ENCODE data around the gene ST3GAL3. TPM values are rescaled to one million over a fixed set of nuclear protein-coding genes. Genes with fewer than 3 reads are reported as not detected.

ST3GAL3 gene
- total RNA-seq, 6 experiments from 2014 or later: 6.4 to 14.2 (median 12.0) TPM

DNA sequence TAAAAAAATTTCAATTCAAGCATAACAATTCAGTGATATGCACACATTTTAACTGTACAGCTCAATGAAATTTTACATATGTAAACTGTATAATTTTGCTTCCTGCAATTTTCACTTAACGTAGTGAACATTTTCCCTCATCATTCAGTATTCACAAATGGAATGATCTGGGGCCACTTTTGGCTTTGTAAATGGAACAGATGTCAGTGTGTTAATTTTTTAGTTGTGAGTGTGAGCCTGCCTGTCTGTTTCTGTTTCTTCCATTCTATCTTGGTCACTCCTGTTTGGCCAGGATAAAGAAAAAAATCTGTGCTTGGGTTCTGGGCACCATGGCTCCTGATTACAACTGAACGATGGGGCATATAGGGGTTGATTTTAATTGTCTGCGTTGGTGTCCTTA is 20.5 kb upstream of the ST3GAL3 start:
- DNase-seq (no peak), ATAC-seq (no peak)
- 95% methylated on average over 3 of the region's 3 CpGs for WGBS (ENCODE audit: insufficient coverage, low coverage, low lambda C conversion rate, missing lambda C conversion rate)
- H3K4me1 ChIP-seq: no peaks in the 10 kb centered on the region
- H3K9me3 ChIP-seq: no peaks in the 10 kb centered on the region
- H3K4me3 ChIP-seq: no peak overlapping the region
- no peak overlapping the region for H3K27ac ChIP-seq
- intact Hi-C loops (cut with DNase I): no loop called here
- H3K27me3 ChIP-seq: no peaks in the 10 kb centered on the region
- TF ChIP-seq, protein P1, sequence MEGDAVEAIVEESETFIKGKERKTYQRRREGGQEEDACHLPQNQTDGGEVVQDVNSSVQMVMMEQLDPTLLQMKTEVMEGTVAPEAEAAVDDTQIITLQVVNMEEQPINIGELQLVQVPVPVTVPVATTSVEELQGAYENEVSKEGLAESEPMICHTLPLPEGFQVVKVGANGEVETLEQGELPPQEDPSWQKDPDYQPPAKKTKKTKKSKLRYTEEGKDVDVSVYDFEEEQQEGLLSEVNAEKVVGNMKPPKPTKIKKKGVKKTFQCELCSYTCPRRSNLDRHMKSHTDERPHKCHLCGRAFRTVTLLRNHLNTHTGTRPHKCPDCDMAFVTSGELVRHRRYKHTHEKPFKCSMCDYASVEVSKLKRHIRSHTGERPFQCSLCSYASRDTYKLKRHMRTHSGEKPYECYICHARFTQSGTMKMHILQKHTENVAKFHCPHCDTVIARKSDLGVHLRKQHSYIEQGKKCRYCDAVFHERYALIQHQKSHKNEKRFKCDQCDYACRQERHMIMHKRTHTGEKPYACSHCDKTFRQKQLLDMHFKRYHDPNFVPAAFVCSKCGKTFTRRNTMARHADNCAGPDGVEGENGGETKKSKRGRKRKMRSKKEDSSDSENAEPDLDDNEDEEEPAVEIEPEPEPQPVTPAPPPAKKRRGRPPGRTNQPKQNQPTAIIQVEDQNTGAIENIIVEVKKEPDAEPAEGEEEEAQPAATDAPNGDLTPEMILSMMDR (IDR thresholded peaks at IDR 0.05): no peak
- TF ChIP-seq POLR2A (IDR thresholded peaks at IDR 0.05): no peak
- H3K36me3 ChIP-seq: peaks cover 8 to 81% (median 49%) of the 10 kb centered on the region in 4 donors

DNA sequence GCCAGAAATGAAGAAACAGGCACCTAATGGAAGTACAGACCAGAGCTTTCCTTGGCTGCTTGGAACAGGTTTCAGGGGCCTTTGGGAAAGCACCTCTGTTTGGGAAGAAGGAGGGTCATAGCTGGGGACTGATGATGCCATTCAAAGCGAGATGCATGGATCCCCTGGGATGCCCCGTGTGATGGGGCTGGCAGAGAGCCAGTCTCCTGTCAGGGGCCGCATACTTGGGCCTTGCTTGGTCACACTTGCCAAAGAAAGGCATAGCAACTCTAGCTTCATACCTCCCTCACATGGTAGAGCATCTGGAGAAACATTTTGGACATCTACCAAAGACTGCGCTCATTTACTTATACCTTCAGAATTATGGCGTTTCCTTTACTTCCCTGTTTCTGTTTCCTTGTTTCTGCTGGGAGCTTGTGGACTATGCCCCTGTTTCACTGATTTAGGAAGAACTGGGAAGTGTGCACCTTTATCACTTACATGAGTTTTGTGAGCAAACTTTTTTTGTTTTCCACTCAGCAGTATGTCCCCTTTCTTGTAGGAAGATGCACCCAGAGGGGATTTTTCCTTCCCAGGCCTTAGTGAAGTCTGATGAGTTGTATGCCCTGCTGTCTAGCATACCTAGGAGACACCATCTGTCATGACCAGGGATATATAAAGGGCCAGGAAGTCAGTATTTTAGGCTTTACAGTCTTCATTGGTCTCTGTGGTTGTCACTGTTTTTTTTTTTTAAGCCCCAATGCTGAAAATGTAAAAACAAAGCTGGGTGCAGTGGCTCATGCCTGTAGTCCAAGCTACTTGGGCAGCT is 19.8 kb upstream of the ST3GAL3 start:
- no peaks in the 10 kb centered on the region for H3K27me3 ChIP-seq
- H3K36me3 ChIP-seq: peaks cover 10 to 88% (median 52%) of the 10 kb centered on the region in 4 donors
- H3K4me1 ChIP-seq: no peaks in the 10 kb centered on the region
- no peaks in the 10 kb centered on the region for H3K9me3 ChIP-seq
- DNase-seq (no peak), ATAC-seq (no peak)
- 100% methylated on average over 1 of the region's 5 CpGs for WGBS (ENCODE audit: insufficient coverage, low coverage, low lambda C conversion rate, missing lambda C conversion rate)
- H3K4me3 ChIP-seq: no peak overlapping the region
- no peak overlapping the region for H3K27ac ChIP-seq
- intact Hi-C loops (cut with DNase I): no loop called here
- no peak for TF ChIP-seq POLR2A (IDR thresholded peaks at IDR 0.05)
- TF ChIP-seq, protein P1 (IDR thresholded peaks at IDR 0.05): no peak

DNA sequence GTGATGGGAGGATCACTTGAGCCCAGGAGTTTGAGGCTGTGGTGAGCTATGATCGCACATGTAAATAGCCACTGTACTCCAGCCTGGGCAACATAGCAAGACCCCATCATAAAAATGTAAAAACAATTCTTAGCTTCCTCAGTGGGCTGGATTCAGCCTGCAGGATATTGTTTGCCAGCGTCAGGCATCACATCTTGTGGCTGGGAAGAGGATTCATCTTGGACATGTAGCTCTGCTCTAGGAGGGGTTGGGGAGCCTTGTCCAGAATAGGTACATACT is 19.3 kb upstream of the ST3GAL3 start:
- Histone ChIP-seq H3K27ac (no peak overlapping the region), H3K9me3 (no peaks in the 10 kb centered on the region), H3K27me3 (no peaks in the 10 kb centered on the region), H3K4me1 (no peaks in the 10 kb centered on the region), H3K36me3 (peaks cover 15 to 94% (median 55%) of the 10 kb centered on the region in 4 donors), H3K4me3 (no peak overlapping the region)
- WGBS (ENCODE audit: insufficient coverage, low coverage, low lambda C conversion rate, missing lambda C conversion rate): 100% methylated on average over 1 of the region's 2 CpGs
- intact Hi-C loops (cut with DNase I): no loop called here
- TF ChIP-seq POLR2A (IDR thresholded peaks at IDR 0.05): no peak
- TF ChIP-seq, protein P1 (IDR thresholded peaks at IDR 0.05): no peak
- DNase-seq: no peak
- no peak for ATAC-seq

DNA sequence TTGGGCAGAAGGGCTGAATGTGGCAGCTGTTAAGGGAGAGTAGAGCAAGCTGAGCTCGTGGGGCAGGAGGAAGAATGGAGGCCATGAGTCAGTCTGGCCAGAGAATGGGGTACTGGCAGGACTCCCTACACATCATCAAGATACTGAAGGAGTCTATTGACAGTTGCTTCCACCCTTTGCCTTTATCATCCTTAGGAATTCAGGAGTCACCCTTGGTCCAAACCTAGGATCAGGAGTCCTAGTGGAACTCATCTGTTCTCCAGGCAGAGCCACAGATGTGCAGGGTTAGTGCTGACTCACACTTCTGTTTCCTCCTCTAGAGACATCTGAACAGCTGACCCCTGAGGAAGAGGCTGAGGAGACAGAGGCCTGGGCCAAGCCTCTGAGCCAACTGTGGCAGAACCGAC is 18.7 kb upstream of the ST3GAL3 start:
- no peak for TF ChIP-seq POLR2A (IDR thresholded peaks at IDR 0.05)
- TF ChIP-seq, protein P1 (IDR thresholded peaks at IDR 0.05): no peak
- intact Hi-C loops (cut with DNase I): no loop called here
- H3K36me3 ChIP-seq: peaks cover 15 to 96% (median 58%) of the 10 kb centered on the region in 4 donors

More for the DNA sequence above, 18.7 kb upstream of the ST3GAL3 start:
- no peaks in the 10 kb centered on the region for H3K27me3 ChIP-seq
- H3K27ac ChIP-seq: no peak overlapping the region
- ATAC-seq (peak; percentile 38 to 68 (median 47)), DNase-seq (no peak)
- WGBS (ENCODE audit: insufficient coverage, low coverage, low lambda C conversion rate, missing lambda C conversion rate): 42% methylated on average over 2 of the region's 2 CpGs
- H3K4me1 ChIP-seq: no peaks in the 10 kb centered on the region
- H3K4me3 ChIP-seq: no peak overlapping the region
- H3K9me3 ChIP-seq: no peaks in the 10 kb centered on the region

Measured in right lobe of liver (tissue), 6 donors.